Stimulated activated naive CD4-positive, alpha-beta T cell treated with Interleukin-2 at 50 U/mL for 16 hours (primary cell): ENCODE measurements around the gene DIPK1B.
"Not testable (repeated sequence)": the region's sequence is repeated elsewhere in the genome, so short reads cannot be mapped to it uniquely, and the experiment has no call there.

Experiments
- DNase-seq: peaks from one replicate; lab custom pipeline; 2025; lab: John Stamatoyannopoulos, UW

The DIPK1B gene

DNA sequence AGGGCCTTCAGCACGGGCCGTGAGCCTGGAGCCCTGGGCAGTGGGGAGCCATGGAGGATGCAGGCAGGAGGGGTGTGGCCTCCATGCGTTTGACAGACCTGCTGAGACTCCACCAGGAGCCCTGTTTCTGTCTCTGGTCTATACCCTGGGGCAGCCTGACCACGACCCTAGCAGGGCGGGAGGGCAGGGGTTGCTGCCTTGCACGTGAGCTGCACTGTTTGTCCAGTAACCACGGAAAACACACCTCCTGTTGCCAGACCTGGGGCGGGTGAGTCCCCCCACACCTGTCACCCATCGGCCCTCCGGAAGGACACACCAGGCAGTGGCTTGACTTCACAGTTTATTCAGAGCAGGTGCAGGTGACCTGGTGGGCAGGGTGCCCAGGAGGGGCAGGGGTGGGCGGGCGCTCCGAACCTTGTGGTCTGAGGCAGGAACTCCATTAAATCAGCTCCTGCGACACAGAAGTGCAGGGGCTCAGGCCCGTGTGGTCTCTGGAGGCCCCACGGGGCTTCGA, 41.7 kb downstream of the DIPK1B start:
- DNase-seq, result no peak

DNA sequence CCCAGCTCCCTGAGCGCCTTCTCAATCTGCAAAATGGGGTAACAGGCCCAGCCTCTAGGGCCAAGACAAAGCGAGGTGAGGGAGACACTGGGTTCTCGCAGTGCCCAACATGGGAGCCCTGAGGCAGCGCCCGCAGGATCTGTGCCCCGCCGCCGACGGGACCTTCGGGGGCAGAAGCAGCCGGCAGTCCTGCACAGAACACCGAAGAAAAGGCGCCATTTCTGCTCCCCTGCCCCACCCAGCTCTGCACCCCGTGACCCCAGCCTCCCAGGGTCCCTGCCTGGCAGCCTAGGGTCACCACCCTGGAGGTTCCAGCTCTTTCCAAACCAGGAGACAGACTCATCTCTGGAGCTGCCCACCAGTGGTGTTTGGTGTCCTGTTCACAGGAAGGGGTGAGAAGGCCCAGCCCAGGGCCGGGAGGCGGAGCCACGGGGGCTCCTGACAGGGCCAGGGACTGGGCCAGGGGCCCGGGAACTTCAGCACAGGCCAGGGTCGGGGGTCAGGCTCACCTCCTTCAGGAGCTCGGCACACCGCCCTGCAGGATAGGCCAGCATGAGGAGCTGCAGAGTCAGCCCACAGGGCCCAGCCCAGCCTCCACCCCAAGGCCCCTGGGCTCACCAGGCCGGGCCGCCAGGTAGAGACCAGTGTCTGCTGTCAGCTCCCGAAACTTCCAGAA, 42.4 kb downstream of the DIPK1B start:
- DNase-seq, result no peak

DNA sequence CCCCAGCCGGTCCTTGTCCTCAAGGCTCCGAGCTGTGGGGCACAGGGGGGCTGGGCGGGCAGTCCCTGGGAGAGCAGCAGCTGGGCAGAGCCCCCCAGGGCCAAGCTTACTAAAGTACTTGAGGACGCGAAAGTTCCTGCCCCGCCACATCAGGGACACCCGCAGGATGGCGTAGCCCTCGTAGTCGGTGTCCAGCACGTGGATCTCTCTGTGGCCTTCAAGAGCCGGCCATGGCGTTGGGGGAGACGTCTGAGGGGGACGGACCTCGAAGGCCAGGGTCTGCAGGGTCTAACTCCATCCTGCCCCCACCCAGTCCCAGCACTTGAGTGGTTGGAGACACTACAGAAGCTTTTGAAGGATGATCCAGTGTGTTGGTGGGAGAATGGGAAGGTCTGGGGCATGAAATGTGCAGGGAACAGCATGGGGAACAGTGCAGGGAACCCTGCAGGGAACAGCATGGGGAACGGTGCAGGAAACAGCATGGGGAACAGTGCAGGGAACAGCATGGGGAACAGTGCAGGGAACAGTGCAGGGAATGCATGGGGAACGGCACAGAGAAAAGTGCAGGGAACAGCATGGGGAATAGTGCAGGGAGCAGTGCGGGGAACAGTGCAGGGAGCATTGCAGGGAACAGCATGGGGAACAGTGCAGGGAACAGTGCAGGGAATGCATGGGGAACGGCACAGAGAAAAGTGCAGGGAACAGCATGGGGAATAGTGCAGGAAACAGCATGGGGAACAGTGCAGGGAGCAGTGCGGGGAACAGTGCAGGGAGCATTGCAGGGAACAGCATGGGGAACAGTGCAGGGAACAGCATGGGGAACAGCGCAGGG, 43.1 kb downstream of the DIPK1B start:
- not testable (repeated sequence) for DNase-seq

DNA sequence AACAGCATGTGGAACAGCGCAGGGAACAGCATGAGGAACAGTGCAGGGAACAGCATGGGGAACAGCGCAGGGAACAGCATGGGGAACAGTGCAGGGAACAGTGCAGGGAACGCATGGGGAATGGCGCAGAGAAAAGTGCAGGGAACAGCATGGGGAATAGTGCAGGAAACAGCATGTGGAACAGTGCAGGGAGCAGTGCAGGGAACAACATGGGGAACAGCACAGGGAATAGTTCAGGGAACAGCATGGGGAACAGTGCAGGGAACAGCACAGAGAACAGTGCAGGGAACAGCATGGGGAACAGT, 43.7 kb downstream of the DIPK1B start:
- no peak for DNase-seq

DNA sequence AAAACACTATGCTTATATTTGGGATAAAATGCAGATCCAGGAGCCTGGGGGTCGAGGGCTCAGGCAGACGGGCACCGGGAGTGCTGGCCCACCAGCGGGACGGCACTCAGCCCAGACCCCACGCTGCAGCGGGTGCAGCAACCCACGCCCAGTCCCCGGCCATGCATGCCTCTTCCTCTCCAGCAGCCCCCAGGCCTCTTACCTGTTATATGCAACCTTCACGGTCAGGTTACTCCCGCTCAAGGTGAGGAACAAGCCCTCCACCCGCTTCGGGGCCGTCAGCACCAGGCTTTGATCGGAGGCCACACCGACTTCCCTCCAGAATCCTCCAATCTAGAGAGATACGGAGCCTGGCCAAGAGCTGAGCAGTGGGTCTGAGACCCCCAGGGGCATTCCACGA, 44.5 kb downstream of the DIPK1B start:
- DNase-seq, result no peak

DNA sequence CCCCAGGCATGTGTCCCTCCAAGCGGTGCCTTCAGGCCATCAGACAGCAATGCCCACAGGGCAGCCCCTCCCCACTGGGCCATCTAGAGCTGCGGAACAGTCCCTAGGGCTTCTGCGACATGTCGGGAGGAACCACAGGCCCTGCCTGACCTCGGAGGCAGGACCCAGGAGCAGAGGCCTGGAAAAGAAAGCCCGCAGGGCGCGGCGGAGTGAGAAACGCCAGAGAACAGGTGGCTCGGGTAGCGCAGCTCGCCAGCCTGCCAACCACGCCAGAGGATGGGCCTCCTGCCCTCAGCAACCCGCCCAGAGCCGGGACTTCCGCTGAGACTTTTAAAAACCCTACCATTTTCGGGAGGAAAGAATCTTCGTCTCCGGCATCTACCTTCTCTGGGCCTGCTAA, 45.0 kb downstream of the DIPK1B start:
- DNase-seq, result no peak

DNA sequence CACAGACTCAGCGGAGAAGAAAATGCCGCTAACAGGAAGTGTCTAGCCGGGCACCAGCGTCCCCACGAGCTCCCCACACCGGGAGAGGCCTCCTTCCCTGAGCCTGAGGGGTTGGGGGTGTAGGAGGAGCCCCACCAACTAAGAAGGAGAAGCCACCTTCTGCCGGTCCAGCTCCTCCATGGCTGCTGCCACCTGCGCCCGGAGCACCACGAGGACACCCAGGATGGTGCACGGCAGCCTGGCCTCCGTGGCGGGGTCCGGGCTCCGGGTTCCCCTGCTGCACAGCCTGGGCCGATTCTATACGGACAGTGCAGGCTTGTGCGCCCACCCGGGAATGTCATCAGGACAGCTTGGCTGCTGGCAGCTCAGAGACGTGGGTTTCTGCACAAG, 45.4 kb downstream of the DIPK1B start:
- no peak for DNase-seq

DNA sequence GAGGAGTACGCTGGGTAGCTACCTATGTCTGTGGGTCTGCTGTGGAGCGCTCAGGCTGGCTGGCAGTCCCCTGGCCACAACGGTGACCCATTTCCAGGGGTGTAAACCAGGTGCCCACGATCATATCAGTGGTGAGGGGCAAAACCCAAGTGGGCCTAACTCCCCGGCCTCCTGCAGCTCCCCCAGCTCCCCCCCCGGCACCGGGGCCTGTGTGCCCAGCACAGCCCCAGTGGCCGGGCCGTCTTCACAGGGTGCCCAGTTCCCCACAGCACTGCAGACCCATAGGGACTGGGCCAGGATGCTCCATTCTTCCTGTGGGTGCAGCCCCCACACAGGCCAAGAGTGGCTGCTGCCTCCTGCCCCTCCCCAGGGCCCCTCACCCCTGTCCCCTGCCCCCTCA, 46.6 kb downstream of the DIPK1B start:
- DNase-seq, result no peak

DNA sequence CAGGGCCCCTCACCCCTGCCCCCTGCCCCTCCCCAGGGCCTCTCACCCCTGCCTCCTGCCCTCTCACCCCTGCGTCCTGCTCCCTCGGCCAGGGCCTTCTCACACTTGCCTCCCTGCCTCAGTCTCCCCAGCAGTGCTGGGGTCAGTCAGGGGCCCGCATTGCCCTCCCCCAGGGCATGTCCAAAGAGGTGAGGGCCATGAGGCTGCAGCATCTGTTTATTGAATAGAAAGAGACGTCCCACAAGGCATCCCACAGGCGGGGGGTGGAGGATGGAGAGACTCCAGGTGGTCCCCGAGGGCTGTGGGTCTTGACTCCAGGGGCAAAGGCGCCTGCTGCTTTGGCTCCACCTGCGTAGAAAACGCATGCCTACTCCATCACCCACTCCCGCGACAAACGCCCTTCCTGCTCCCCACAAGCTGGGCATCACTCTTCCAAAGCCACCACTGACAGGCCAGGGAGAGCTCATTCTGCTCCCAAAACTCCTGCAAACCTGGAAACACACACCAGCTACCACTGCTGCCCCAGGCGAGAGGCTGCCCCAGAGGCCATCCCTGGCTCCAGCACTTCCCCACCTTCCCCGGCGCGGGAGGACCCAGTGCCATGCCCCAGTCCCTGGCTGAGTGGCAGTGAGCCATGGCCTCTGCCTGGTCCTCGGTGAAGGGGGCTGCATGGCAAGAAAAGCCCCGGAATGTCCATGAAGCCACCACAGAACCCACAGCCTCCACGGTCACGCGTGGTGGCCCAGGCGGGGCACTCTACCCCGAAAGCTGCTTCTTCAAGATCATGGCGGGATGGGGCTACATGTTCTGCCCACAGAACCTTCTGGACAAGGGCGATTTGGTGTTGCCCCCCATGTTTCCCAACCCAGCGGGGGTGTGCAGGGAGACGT, 47.3 kb downstream of the DIPK1B start:
- DNase-seq, result no peak

DNA sequence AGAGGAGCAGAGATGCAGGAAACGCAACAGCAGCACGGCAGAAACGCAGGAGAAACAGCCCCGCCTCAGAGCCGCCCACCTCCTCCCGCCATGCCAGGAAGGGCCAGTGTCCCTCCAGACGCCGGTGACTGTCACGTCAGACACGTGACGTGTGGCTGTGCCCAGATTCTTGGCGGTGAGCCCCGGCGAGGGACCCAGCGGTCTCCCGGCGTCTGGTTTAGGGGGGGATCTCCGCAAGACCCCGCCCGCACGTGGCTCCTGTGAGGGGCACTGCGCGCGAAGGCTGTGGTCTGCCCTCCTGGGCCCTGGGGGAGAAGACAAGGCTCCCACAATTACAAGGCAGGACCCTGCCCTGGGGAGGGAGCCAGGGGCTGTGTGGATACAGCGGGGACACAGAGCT, 48.1 kb downstream of the DIPK1B start:
- DNase-seq, result no peak

DNA sequence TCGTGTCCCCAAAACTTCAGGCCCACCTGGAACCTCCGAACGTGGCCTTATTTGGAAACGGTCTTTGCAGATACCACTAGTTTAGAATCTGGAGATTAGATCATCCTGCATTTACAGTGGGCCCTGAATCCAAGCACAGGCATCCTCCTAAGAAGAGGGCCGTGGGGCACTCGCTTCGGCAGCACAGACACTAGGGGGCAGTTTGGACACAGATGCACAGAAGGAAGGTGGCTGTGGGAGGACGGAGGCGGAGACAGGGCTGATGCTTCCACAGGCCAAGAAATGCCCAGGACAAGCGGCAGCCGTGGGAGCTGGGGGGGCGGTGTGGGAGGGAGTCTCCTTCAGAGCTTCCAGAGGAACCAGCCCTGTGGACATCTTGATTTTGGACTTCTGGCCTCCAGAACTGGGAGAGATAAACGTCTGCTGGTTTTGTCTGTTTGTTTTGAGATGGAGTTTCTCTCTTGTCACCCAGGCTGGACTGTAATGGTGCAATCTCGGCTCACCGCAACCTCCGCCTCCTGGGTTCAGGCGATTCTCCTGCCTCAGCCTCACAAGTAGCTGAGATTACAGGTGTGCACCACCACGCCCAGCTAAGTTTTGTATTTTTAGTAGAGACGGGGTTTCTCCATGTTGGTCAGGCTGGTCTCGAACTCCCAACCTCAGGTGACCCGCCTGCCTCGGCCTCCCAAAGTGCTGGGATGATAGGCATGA, 48.6 kb downstream of the DIPK1B start:
- DNase-seq, result not testable (repeated sequence)

DNA sequence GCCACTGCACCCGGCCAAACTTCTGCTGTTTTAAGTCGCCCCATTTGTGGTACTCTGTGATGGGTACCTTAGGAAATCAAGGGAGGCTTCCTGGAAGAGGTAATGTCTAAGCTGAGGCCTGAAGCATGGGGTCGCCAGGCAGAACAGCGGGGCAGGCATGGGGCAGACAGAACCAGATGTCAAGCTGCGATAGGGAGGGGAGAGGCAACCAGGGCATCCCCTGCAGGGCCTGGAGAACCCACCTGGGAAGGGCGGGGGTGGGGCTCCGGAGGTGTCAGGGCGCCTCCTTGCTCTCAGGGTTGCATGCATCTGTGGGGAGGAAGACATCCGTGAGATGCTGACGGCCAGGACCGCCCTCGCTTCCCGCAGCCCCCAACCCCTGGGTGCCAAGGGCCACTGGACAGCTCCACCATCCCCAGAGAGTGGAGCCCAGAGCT, 49.2 kb downstream of the DIPK1B start:
- DNase-seq, result no peak

DNA sequence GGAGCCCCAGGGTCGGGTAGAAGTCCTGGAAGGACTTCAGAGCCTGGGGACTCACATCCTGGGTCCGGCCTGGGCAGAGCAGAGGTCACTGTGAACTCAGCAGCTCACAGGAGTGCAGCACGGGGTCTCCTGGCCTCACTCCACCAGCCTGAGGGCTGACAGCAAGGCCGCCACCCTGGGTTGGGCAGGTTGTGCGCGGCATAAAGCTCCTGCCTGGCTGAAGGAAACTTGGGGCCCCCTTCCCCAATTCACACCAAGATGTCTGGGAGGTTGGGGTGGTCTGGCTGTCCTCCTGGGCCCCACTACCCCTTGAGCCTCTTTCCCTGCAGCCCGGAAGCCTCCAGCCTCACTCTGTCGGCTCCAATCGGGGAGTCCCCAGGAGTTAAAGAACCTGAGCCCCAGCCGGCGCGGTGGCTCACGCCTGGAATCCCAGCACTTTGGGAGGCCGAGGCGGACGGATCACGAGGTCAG, 49.9 kb downstream of the DIPK1B start:
- DNase-seq, result no peak

DNA sequence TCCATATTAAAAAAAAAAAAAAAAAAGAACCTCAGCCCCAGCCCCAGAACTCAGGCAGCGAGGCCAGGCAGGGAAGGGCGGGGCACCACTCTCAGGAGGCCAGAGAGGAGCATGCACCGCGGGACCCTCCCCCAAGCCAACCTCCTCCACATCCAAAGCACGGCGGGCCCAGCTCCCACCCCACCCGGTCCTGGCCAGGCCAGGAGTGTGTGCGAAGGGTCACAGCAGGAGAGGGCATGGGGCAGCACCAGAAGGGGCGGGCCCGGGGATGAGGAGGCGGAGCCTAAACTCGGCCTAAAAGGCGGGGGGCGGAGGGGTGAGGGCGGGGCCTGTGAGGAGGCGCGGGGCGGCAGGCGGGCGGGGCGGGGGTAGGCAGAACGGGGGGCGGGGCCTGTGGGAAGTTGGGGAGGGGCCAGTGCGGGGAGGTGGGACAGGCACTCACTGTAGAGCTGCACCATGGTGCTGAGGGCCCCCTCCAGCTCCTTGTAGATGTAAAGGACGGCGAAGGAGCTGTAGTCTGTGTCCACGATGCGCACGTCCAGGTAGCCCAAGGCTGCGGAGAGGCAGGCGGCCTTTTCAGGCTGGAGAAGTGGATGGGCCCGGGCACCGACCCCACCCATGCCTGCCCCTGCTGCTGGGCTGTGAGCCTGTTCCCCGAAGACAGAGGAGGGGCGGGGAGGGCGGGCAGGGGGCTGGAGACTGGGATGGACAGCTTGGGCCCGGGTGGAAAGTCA, 50.7 kb downstream of the DIPK1B start:
- DNase-seq, result peak; percentile 24

DNA sequence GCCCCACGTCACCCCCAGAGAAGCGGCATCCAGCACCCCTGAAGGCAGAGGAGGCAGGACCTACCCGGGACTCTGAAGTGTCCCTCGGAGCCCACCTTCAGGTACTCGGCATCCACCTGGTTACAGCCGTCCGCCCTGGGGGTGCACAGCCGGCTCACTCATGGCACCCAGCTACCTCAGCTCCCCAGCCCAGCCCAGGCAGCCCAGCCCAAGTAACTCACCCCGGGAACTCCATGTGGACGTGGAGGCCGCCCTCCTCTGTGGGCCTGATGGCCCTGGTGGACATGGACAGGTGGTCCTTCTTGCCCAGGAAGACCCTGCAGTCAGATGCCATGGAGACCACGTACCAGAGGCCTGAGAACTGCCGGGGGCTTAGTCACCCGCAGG, 51.3 kb downstream of the DIPK1B start:
- no peak for DNase-seq

DNA sequence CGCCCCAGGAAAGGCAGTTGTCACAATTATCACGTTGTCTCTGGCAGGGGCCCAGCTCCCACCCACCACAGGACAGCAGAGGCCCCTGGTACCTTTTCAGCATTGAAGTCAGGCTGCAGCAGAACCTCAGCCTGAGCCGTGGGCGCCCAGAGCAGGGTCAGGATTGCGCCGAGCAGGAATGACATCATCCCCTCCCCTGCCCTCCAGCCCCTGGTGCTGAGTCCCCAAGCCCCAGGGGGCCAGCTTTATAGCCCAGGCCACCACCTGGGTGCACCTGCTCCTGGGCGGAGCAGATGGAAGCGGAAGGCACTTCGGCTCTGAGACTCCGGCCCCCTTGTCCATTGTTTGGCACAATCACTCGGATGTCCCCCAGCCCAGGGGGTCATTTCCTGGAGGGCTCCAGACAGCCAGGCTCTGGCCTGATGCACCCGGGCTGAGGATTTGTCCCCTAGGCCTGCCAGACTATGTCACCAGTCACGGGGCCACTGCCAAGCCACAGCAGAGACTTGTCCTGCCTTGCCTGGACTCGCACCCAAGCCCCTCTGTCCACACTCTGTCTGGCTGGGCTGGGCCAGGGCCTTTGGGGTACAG, 52.0 kb downstream of the DIPK1B start, which contains the start of gene LCN15:
TSS of gene LCN15 (minus strand) at position 218 of the 591 bp plus-strand sequence. CDS start at position 188, 30 bp downstream.
- DNase-seq, result no peak

DNA sequence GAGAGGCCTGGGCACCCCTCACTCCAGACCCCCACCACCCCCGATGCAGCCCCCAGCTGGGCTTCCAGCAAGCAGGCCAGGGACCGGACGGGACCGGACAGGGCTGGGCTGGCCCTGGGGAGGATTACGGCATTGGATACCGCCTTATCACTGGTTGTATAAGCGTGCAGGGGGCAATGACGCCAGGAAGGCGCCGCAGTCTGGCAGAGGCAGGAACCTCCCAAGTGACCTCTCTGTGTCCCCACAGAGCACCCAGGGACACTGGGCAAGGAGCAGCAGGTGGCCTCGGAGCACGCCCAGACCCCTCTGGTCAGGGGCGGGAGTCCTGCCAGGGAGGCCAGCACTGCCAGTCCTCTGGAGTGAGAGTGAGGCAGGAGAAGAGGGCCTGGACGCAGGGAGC, 52.7 kb downstream of the DIPK1B start:
- no peak for DNase-seq

DNA sequence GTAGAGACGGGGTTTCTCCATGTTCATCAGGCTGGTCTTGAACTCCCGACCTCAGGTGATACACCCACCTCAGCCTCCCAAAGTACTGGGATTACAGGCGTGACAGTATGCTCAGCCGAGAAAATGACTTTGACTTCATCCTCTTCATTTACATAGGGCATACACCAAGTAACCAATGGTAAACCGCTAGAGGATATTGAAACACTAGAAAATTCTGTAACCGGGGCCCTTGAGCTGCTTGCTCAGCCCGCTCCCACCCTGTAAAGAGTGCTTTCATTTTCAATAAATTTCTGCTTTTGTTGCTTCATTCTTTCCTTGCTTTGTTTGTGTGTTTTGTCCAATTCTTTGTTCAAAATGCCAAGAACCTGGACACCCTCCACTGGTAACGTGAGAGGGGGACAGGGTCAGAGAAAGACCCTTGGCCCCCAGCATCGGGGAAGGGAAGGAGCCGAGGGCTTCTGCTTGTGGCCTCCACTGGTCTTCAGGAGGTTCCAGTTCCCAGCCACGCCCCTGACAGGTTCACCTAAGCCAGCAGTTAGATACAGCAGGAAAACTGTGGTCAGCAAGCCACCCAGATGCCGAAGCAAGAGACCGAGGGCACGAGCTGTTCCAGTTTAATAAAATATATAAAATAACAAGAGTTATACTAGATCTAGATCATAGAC, 53.5 kb downstream of the DIPK1B start:
- not testable (repeated sequence) for DNase-seq

DNA sequence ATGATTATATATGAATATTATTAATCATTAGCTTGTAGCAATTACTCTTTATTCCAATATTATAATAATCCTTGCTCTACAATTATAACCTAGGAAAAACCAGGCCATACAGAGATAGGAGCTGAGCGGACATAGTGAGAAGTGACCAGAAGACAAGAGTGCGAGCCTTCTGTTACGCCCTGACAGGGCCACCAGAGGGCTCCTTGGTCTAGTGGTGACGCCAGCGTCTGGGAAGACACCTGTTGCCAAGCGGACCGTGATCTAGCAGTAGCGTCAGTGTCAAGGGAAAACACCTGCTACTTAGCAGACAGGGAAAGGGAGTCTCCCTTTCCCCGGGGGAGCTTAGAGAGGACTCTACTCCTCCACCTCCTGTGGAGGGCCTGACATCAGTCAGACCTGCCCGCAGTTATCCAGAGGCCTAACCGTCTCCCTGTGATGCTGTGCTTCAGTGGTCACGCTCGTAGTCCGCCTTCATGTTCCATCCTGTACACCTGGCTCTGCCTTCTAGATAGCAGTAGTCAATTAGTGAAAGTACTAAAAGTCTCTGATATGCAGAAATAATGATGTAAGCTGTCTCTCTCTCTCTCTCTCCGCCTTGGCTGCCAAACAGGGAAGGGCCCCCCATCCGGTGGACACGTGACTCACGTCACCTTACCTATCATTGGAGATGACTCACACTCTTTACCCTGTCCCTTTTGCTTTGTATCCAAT, 54.2 kb downstream of the DIPK1B start:
- peak; percentile 53 for DNase-seq
